Measurements from ENCODE around the gene EIF3I. TPM values are rescaled to one million over a fixed set of nuclear protein-coding genes. Genes with fewer than 3 reads are reported as not detected.
"Not testable (repeated sequence)": the region's sequence is repeated elsewhere in the genome, so short reads cannot be mapped to it uniquely, and the experiment has no call there.

EIF3I gene
- total RNA-seq, 1 donor from 2014 or later, result 69.2 TPM

DNA sequence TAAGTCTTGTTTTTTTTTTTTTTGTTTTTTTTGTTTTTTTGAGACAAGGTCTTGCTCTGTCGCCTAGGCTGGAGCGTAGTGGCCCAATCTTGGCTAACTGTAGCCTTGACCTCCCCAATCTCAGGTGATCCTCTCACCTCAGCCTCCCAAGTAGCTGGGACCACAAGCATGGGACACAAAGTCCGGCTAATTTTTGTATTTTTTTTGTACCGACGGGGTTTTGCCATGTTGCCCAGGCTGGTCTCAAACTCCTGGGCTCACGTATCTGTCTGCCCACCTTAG lies 35.0 kb downstream of the EIF3I start:
- no peak for DNase-seq (ENCODE audit: low spot score)
- ATAC-seq, result no peak

GRCh38 chr1:32263236-32263593 lies 41.0 kb downstream of the EIF3I start:
- not testable (repeated sequence) for DNase-seq (ENCODE audit: low spot score); ATAC-seq

DNA sequence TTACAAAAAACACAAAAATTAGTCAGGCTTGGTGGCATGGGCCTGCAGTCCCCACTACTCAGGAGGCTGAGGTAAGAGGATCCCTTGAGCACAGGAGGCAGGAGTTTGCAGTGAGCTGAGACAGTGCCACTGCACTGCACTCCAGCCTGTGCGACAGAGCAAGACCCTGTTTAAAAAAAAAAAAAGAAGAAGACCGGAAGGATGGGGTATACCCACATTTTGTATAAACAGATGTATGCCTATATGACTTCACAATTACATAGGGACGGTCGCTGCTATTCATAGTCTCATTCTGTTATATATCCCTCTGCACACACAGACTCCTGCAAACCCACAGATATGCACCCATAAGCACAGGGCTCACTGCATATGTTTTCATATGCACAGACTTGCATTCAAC lies 41.5 kb downstream of the EIF3I start:
- no peak for ATAC-seq
- DNase-seq (ENCODE audit: low spot score), result no peak

GRCh38 chr1:32265846-32266245 lies 43.6 kb downstream of the EIF3I start:
- ATAC-seq (no peak), DNase-seq (ENCODE audit: low spot score) (no peak)

DNA sequence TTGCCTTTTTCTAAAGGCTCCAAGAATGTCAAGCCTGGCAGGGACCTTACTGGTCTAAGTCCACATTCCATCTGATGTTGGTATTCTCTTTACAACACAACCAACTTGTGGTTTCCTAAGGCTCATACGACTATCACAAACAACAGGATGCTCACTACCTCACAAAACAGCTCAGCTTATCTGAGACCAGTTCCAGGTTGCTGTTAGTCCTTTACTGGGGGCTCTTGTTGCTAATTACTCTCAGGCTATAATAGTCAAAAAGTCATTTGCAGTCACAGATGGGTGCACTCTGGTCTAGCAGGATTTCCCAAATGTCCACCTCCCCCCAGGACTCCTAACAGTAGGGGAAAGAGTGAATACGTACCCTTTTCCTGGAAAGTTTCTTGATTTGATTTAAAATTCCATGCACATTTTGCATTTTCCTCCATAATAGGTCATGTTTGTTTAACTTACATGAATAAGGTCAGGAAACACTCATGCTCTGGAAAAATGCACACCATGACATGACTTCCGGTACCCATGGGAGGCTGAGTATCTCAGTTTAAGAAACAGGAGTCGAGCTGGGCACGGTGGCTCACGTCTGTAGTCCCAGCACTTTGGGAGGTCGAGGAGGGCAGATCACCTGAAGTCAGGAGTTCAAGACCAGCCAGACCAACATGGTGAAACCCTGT lies 44.8 kb downstream of the EIF3I start:
- DNase-seq (ENCODE audit: low spot score), result no peak

DNA sequence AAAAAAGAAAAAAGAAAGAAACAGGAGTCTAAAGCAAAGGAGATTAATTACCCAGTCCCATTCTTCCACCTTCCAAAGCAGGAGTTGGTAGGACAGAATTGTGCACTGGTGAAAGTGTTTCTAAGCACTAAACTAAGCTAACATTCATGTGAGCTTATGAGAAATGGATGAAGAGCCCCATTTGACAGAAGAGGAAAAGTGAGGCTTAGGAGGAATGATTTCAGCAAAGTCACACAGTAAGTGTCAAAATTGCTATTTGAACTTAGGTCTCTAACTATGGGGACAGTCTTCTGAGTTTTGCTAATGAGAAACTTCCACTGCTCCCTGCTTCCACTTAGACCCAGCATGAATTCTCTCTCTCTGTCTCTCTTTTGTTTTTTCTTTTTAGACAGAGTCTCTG lies 47.5 kb downstream of the EIF3I start:
- DNase-seq (ENCODE audit: low spot score) (no peak), ATAC-seq (no peak)

More for the DNA sequence above, 44.8 kb downstream of the EIF3I start:
- no peak for ATAC-seq

- DNase-seq (ENCODE audit: low spot score) (no peak), ATAC-seq (no peak)
These were observed 50.6 kb downstream of the EIF3I start for GRCh38 chr1:32272557-32273390.

- DNase-seq (ENCODE audit: low spot score) (no peak), ATAC-seq (no peak)
These were observed 51.4 kb downstream of the EIF3I start for GRCh38 chr1:32273391-32274208.

DNA sequence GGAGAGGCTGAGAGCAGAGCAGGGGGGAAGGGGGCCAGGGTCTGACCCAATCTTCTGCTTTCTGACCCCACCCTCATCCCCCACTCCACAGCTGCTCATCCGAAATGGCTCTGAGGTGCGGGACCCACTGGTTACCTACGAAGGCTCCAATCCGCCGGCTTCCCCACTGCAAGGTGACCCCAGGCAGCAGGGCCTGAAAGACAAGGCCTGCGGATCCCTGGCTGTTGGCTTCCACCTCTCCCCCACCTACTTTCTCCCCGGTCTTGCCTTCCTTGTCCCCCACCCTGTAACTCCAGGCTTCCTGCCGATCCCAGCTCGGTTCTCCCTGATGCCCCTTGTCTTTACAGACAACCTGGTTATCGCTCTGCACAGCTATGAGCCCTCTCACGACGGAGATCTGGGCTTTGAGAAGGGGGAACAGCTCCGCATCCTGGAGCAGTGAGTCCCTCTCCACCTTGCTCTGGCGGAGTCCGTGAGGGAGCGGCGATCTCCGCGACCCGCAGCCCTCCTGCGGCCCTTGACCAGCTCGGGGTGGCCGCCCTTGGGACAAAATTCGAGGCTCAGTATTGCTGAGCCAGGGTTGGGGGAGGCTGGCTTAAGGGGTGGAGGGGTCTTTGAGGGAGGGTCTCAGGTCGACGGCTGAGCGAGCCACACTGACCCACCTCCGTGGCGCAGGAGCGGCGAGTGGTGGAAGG lies 52.6 kb downstream of the EIF3I start:
- DNase-seq (ENCODE audit: low spot score) (no peak), ATAC-seq (no peak)

DNA sequence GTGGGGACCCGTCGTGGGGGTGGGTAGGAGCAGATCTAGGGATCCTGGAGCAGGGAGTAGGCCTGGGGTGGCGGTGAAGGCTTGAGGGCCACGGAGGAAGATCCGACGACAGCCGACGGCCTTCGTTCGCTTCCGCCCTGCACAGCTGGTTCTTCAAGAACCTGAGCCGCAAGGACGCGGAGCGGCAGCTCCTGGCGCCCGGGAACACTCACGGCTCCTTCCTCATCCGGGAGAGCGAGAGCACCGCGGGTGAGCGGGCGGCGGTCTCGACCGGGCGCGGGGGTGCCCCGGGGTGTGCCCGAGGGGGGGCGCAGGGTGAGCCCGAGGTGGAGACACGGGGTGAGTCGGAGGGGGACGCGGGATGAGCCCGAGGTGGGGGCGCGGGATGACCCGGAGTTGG lies 53.2 kb downstream of the EIF3I start:
- ATAC-seq (peak; percentile 14), DNase-seq (ENCODE audit: low spot score) (no peak)

GRCh38 chr1:32276032-32276782 lies 54.0 kb downstream of the EIF3I start:
- DNase-seq (ENCODE audit: low spot score) (no peak), ATAC-seq (no peak)

Other genes with a start within 250 kb of the EIF3I start
- gene KHDRBS1, start 208.5 kb upstream of the EIF3I start, total RNA-seq, result 24.1 TPM
- 6.0 TPM for gene TMEM39B, start 149.5 kb upstream of the EIF3I start, total RNA-seq
- gene KPNA6, start 114.4 kb upstream of the EIF3I start, total RNA-seq, result 32.2 TPM
- gene TXLNA, start 42.7 kb upstream of the EIF3I start, total RNA-seq, result 31.1 TPM
- 1.6 TPM for gene CCDC28B, start 21.8 kb upstream of the EIF3I start, total RNA-seq
- 0.53 TPM for gene IQCC, start 16.7 kb upstream of the EIF3I start, total RNA-seq
- not detected for gene DCDC2B, start 13.3 kb upstream of the EIF3I start, total RNA-seq
- gene TMEM234, start 54 bp upstream of the EIF3I start, total RNA-seq, result 4.8 TPM
- gene FAM167B, start 24.8 kb downstream of the EIF3I start, total RNA-seq, result 4.2 TPM
- gene LCK, start 28.9 kb downstream of the EIF3I start, total RNA-seq, result 1.2 TPM
- 29.8 TPM for gene HDAC1, start 69.7 kb downstream of the EIF3I start, total RNA-seq
- gene MARCKSL1, start 113.8 kb downstream of the EIF3I start, total RNA-seq, result 13.6 TPM
- 10.0 TPM for gene FAM229A, start 140.1 kb downstream of the EIF3I start, total RNA-seq
- 1.6 TPM for gene TSSK3, start 140.1 kb downstream of the EIF3I start, total RNA-seq
- 58.6 TPM for gene BSDC1, start 172.0 kb downstream of the EIF3I start, total RNA-seq
- not detected for gene ZBTB8B, start 242.7 kb downstream of the EIF3I start, total RNA-seq

Measured in left lobe of liver (tissue), 2 donors.